Islet of Langerhans (tissue), 1 donor: ENCODE data around the gene ARHGEF6.

Source experiments
- FAIRE-seq: peaks from one replicate; lab custom pipeline; 2011; peaks lifted over from hg19 to GRCh38; lab: Jason Lieb, UNC

The ARHGEF6 gene

DNA sequence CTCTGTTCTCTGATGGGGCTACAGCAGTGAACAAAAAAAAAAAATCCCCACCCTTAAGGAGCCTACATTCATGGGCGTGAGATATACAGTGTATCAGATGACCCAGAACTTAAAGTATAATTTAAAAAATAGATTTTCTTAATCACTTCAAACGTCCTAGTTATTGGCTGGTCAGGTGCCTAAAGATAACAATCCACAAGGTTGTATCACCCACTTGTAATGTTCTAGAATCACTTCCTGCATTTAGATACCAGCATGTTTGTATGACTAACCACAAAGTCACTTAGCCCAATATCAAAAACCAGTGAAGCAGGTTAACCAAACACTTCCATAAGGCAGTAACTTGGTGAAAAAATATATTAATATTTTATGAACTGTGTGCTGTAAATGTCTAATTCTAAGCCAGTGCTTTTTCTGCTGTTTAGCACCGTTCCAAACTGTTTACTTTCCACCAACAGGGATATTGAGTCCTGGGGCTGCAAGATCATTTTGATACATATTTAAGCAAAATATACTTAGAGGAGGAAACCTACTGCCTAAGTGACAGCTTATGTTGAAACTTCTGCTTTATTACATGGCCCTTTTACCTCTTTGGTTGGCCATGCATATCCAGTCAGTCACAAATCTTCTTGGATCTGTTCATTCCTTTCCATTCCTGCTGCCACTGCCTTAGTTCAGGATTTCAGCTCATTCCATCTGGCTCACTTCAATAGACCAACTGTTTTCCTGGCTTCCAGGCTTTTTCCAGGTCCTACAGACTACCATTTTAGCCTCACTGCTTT is 89.5 kb downstream of the ARHGEF6 start:
- FAIRE-seq: no peak

DNA sequence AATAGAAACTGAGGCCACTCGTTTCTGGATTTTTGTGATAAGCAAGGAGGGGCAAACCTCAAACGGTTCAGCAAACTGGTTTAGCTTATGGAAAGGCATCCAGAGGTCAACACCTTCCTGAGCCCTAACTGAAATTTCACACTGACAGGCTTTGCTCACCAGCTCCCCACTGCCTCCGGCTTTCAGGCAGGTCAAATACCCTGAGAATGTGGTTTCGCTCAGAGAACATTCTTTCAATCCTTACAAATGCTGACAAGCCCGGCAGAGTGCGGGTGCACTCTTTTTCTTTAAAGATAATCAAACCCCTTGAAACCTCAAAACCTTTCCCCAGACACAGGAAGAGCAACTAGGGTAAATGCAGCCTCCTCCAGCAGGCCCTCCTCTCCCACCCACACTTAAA is 91.3 kb downstream of the ARHGEF6 start:
- no peak for FAIRE-seq

DNA sequence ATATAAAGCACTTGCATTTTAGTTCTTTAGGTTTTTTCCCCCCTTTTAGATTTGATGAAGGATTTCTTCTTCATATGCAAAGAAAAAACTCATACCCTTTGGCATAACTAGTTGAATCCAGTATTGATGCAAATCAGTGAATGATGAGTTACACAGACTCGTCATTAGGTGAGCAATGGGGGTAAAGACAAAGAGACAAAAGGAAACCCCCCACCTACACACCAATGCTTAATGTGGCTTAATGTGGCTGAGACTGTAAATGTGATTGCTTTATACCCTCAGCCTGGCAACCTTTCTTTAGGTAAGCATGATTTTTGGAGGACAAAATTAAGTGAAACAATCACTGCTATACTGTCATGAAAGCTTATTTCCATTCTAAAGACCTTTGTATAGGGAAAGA is 93.3 kb downstream of the ARHGEF6 start:
- FAIRE-seq: no peak

DNA sequence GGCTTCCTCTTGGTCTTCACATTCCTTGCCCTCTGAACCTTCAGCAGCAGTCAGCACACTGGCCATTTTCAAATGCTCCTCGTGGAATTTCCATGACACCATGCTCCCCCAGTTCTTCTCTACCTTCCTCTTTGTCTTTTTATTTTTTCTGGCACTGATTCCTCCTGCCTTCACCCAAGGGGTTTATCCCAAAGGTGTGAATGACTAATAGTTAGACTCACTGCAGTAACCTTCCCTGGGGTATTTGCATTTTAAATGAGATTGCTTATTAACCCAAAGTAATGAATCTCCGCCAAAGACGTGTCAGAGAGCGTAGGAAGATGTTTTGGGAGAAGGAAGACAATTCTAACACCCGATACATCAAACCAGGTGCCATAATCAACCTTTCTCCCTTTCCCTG is 96.6 kb downstream of the ARHGEF6 start:
- FAIRE-seq: no peak

DNA sequence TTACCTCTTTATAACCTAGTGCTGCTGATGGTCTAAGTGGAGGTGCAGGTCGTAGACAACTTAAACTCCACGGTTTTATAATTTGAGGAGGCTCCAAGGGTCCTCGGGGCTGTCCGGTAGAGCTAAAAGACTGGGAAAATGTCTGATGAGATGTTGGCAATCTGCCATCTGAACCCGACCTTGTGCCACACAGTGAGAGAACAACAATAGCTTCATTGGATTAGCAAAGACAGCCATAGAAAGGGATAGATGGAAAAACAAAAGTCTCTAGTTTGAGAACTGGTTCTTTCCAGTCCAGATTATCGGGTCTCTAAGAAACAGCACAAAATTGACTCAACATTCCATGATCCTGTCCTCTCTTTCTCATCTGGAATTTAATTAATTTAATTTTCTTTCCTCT is 101.2 kb downstream of the ARHGEF6 start:
- FAIRE-seq: no peak

DNA sequence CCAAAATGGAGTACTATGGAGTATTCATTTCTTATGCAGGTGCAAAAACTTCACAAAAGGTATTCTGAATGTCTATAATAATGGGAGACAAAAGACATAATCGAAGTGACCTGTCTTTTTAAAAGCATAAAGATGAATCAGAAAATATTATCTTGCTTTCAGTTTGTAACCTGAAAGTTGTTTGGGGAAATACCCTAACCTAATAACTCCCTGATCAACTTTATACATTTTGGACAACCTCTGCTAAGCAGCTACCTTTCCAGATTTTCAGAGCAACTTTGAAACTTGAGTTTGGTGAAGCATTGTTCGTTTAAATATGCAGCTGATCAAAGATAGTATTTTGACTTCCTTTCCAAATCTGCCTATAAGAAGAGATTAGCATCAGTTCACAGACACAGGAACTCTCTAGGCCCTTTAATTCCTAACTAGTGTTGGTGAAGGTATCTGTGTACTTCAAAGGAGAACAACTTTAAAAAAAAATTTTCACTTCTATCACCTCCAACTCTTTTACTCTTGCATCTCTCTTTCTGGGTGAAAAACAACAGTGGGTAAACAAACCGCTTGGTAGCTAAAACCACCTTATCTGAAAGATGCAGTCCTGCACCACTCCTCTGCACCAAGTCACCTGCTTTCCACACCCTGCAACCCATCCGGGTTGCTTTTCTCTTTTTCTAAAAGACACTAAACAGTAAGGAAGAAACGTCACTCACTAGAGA is 106.3 kb downstream of the ARHGEF6 start:
- FAIRE-seq: no peak

DNA sequence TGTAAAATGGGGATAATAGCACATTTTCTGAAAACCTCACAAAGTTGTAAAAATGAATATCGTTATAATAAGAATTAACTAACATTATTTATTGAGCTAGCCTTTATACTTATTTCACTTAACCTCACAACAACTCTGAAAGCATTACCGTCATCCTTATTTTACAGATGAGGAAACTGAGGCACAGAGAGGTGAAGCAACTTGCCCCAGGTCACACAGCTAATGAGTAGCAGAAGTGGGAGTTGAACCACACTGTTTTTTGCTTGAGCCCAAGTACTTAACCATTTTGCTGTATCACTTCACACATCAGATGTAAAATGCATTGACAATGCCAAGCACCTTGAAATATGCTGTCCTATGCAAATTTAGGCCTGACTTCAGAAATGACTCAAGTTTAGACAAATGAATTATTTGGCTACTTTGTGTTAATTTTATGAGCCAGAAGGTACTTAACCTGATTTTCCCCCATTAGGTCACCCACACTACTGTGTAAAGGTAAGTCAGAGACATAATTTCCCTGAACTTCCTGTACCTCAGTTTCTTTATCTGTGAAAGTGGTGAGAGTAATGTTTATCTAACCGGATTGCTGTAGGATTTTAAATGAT is 109.6 kb downstream of the ARHGEF6 start:
- no peak for FAIRE-seq

DNA sequence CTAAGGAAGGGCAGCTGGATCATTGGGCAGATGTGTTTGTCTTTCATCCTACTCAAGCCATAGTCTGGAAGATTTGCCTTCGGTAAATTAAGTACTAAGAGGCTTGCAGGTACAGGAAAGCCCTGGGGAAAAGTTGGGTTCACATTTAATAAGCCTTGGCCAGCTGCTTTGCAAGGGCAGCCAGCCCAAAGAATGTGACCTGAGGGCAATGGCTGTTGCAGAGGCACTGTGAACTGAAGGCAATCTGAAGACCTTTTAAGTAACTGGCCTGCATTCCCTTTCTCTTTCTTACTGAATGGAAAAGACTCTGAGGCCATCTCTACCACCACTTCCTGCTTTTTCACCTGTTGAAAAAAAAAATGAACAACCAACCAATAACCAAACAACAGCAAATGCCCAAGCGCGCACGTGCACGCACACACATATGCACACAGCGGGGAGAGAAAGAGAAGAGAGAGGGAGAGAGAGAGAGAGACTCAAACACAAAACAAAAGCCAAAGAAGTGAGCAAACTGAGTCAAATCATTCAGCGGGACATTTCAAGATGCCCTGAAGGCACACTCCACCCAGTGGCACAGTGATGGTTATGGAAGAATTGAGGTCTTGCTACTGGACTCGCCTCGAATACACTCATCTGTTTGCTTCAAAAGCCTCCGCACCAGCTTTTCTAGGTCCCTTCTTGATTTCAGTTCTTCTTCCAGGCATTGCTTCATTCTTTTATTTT is 113.1 kb downstream of the ARHGEF6 start:
- no peak for FAIRE-seq

DNA sequence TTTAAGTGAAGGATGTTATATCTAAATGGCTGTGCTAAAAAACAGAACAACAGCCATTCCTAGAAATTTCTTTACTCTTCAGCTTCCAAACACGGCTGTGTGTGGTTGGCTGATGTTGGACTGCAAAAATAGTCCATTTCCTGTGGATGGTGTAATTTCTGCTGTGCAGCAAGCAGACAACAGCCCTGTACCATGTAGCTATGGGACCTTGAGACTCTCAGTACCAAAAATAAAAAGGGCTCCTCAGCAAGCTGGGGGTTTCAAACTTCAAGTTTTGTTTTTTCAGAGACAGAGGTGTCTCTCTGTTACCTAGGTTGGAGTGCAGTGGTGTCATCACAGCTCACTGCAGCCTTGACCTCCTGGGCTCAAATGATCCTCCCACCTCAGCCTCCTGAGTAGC is 114.6 kb downstream of the ARHGEF6 start:
- FAIRE-seq: no peak

DNA sequence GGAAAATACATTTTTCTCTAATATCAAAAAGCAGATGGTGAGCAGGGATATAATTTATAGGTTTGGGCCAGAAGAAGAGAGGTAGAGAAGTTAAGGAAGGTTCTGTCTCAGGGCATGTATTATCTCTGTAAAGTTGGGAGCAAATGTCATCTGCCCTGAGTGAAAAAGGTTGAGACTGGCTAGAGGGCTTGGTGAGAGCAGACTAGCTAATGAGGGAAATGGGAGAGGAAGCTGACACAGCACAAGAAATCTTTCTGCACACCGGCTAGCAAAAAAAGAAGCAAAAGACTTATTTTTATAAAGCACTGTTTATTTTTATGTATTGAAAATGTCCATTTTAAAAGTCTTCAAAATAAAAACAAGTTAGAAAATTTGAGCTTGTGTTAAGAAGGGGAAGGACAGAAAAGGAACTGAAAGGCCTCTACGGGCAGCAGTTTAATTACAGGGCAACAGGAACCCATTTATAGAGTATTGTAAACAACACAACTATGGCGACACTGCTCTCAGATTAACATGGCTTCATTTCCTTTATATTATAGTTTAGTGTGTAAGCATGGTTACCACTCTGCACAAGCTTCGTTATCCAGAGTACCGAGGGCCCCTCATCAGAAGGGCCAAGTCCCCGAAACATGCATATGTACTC is 115.4 kb downstream of the ARHGEF6 start:
- FAIRE-seq: no peak

DNA sequence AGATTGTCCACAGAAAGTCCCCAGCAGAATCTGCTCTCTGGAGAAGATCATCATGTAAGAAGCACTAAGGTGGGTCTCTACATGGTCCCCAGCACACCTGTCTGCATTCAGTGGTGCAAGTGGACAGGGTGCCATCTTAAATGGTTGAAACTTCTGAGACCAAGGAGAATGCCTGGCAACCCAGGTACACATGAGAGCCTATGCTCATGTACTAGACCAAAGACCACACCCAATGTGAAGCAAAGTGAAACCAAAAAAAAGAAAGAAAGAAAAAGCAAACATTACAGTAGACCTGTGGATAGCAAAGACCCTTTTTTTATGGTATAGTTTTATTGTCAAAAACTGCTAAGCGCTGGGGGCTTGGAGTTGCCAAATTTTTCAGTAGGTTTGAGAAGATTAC is 117.8 kb downstream of the ARHGEF6 start:
- no peak for FAIRE-seq

DNA sequence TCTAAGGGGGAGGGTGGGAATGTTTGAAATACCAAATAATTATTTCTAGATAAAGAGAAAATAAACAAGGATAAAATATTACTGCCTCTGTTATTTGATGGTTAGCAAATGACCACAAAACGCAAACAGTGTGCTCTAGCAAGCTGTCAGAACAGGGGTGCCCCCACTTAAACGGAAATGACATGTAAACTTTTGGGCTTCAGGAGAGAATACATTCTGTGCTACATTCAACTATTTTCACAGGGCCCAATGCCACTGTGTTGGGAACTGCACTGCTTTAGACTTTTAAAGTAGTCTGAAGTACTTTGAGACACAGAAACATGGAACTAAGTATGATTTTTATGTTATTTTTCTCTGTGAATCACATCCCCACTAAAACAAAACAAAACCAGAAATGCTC is 118.6 kb downstream of the ARHGEF6 start:
- no peak for FAIRE-seq

DNA sequence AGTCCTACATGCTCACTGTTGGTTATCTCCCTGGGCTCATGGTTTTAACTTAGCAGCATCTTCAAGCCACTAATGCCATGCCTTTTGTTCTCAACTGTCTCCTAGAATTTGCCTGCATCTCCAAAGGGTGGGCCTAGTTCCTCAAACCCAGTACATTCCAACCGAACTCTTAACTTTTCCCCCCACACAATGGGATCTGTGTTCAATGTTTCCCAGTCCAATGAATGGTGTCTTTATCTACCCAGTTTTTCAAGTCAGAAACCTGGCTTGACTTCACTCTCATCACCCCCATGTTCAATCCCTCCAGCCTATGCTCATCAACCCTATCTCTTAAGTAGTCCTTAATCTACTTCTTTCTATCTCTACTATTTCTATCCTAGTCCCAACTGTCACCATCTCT is 119.8 kb downstream of the ARHGEF6 start:
- no peak for FAIRE-seq

DNA sequence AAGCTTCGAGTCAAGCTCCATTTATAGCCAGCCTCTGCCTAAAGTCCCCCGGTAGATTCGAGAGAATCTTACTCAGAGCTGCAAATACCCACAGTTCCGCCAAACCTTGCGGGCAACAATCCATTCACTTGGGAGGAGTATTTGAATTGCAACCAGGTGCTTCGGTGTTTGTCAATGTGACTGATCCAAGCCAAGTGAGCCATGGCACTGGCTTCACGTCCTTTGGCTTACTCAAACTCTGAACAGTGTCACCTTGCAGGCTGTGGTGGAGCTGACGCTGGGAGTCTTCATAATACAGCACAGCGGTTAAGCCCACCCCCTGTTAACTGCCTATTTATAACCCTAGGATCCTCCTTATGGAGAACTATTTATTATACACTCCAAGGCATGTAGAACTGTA is 121.6 kb downstream of the ARHGEF6 start:
- FAIRE-seq: no peak

DNA sequence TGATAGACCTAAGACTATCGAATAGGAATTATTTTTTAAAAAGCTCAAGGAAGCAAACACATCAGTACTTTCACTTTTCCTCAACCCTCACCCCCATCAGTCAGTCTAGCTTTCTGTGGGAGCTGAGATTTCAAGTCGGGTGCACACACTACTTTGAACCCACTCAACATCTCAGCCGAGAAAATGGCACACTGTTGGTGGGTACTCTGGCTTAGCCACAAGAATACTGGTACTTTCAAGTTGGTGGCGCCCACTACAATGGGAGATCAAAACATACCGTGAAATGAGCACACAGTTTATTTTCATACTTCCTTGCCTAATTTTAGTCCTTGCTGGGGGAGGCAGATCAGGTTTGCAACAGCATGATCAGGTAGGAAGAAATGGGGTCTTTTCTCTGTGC is 122.6 kb downstream of the ARHGEF6 start:
- FAIRE-seq: no peak

DNA sequence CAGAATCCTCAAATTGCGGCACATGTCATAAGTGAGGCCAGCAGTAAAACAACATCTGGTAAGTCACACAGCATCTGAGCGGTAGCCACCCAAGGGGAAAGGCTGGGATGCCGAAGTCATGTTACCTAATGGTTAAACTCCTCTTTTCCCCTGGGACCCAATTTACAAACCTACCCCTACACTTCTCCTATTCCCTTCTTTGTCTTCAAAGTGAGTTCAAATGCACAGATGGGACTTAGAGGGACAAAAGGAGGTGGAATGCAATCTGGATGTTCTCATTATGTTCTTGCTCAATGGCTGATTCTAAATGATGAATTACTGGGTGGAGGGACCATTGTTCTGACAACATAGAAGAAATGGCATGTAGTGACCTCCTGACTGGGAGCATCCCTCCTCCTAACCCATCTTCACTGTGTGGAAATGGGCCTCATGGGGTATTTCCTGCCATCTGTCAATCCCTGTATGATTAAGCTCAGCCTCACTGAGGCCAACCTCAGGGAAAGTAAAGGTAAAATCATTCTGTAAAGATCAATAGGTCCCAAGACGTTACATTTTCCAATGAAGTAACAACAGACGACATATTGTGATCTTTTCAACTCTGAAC is 124.3 kb downstream of the ARHGEF6 start:
- no peak for FAIRE-seq

DNA sequence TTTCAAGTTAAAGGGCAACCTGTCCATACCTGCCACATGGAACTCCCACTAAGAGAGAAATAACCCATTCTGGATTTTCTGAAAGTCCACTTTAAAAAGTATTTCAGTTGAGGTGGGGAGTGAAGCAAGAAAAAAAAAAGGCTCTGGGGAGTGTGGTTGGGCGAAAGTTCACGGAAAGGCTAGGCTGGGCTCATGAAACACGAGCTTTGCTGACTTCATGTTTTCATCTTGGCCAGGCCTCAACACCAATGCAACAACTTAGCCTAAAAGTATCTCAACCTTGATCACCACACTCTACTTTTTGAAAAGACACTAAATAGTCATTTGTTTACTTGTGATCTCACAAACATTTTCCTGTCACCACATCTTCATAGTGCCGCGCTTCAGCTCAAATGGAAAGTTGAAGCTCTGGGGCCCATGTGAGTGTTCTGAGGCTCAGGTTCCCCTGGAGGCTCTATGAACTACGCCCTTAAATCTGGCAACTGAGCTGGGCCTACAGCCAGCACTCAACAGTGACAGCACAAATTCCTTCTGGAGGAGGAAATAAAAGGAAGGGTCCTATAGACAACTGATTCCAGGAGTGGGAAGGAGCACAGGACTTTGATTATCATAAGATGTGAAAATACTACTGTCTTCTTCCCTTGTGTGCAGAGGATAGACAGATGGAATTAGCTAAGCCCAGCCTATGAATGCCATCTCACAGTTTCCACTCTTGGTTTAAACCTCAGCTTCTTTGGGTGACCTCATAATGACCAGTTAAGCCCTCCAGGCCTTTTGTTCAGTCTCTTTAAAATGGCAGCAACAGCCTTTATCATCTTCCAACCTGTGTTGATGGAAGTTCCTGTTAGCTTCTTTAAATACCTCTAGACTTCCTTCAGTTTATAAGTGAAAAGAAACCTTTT is 127.7 kb downstream of the ARHGEF6 start:
- FAIRE-seq: no peak

DNA sequence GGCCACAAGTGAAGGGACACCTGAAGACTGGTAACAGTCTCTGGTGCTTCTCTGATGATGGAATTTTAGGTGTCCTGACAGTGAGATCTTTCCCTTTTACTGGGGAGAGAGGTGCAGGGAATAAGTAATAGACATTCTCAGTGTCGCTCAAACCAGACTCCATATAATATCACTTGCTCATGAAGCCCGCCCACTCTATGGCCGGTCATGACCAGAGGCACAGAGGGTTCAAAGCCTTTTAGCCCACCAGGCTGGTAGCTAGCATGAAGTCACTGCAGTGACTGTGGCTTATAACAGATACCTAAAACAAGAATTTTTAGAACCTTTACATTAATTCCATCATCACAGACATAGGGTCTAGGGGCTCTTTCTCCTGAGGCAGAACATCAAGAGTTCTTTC is 129.9 kb downstream of the ARHGEF6 start:
- no peak for FAIRE-seq

DNA sequence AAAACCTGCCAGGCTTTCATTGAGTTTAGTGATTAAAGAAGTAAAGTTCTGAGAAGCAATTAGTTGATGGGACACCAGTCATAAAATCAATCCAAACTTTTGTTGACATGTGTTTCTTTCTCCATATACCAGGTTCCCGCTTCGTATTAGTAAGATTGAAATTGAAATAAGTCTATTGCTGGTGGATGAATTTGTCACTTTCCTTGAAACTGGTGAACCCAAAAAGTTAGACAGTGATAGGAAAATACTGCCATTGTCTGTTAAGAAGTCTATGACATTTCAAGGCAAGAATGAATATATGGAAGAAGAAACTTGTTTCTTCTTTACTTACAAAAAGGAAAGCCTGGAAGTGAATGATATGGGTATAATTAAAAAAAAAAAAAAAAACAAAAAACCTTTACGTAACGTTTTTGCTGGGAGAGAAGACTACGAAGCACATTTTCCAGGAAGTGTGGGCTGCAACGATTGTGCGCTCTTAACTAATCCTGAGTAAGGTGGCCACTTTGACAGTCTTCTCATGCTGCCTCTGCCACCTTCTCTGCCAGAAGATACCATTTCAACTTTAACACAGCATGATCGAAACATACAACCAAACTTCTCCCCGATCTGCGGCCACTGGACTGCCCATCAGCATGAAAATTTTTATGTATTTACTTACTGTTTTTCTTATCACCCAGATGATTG is 132.9 kb downstream of the ARHGEF6 start, which contains the start of gene CD40LG:
TSS of gene CD40LG (plus strand) at position 482 of the 684 bp plus-strand sequence. CDS start at position 573, 91 bp downstream.
- no peak for FAIRE-seq

DNA sequence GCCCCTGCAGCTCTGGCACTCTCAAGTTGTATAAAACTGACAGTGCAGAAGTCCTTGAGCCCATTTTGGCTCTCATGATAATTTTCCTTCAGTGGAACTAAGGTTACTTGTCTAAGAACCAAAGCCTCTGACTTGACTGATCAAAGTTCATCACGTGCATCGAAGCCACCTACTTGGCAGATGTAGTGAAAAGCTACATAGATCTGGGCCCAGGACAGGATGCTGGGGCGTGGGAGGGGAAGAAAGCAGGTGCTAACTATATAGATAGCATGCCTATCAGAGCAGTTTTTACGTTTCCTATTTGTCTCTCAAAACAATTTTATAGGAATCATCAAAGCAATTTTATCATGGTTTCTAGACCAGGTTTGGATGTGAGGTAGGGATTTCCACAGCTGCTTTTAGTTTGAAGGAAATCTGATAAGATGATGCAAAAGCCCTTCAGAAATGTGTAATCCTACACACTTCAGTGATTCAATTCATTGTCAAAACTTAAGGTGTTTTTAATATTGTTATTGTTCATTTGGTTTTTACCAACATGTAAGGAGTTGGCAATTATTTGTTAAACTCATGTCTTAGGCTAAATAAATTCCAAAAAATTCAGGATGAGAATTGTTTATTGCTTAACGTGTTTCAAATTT is 134.0 kb downstream of the ARHGEF6 start:
- no peak for FAIRE-seq
